HG03521 (cell line): ENCODE data around the gene CACNA1D.

Experiments used
- ATAC-seq: cut with Tn5 transposase; IDR thresholded peaks from one replicate; pipeline ENCODE4 v1.9.1; 2021; ENCODE audit warnings: mild to moderate bottlenecking, moderate library complexity; ENCODE audit not compliant: unreplicated experiment

CACNA1D gene

DNA sequence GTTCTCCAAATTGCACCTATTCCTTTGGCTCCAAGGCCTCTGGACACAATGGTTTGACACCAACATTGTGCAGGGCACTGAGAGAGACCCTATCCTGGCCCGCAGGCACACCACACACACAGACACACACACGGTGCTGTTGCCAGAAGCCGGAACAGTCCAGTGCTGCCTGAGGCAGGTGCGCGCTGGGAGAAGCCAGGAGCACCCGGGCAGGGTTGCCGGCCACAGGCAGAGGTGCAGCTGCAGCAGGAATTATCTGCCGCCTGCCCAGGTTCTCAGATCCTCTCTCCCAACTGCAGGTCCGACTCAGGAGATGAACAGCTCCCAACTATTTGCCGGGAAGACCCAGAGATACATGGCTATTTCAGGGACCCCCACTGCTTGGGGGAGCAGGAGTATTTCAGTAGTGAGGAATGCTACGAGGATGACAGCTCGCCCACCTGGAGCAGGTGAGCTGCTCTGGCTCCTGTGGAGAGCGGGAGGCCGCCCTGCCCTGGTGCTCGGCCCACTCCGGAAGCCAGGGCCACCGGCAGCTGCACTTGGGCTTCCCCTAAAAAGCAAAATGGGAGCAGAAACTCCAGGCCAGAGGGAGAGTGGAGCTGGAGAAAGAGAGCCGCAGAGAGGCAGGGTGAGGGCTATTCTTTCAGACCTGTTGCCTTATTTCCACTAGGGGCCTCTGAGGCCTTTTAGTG, 308.9 kb downstream of the CACNA1D start:
- no peak for ATAC-seq

DNA sequence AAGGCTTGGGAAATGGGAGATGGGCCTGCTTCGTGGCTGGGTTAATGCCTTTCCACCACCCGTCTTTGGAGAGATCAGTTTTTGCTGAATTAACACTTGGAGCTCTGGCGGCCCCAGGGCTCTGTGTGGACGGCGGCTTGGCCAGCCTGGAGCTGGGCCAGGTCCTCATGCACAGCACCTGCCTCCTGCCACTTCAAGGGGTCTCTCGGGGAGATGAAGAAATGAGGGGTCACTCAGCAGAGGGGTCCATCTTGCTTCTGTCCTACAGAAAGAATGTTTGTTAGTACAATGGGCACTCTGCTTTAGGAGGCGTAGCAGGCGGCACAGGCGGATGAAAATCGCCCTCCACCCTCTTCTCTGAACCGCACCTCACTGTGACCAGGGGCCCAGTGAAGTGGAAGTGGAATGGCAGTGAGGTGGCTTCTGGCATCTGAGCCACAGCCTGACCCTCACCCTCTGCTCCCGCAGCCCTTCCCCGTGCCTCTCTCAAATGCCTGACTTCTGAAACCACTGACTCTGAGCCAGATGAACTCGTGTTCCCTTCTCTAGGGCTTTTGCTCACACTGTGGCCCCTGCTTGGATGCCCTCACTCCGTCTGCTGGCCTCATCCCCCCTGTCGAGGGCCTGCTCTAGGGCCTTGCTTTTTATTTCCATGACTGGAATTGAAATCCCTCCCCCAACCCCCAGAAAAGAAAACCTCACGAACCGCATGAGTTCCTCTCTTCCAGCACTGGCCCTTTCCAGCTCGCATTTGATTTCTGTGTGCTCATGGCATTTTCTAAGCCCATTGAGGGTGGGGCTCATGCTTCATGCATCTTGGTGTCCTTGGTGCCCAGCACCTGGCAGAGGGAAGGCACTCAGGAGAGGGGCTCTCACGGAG, 309.6 kb downstream of the CACNA1D start:
- no peak for ATAC-seq

DNA sequence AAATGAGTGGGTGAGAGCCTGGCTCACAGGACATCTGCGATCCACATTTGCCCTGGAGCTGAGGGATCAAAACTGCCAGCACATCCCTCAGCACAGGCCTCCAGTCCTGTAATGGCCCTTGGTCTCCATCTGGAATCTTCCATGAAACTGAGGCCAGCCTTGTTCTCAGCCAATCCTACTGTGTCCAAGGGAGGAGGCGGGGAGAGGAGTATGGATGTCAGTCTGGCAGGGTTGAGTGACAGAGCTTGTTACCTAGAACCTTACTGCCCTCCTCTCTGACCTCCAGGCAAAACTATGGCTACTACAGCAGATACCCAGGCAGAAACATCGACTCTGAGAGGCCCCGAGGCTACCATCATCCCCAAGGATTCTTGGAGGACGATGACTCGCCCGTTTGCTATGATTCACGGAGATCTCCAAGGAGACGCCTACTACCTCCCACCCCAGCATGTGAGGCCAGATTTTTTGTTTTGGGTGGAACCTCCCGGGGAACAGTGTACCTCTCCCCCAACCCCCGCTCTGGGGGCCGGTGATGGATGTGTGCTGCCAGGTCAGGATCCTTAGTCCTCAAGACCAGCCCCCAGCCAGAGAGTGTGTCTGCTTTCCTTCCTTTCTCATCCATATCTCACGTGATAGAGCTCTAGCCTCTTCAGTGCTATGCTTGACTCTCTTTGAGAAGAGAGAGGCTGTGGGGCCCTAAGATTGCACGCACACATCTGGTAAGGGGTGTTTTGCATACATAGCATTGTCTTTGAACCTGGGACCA, 310.5 kb downstream of the CACNA1D start:
- ATAC-seq: no peak

DNA sequence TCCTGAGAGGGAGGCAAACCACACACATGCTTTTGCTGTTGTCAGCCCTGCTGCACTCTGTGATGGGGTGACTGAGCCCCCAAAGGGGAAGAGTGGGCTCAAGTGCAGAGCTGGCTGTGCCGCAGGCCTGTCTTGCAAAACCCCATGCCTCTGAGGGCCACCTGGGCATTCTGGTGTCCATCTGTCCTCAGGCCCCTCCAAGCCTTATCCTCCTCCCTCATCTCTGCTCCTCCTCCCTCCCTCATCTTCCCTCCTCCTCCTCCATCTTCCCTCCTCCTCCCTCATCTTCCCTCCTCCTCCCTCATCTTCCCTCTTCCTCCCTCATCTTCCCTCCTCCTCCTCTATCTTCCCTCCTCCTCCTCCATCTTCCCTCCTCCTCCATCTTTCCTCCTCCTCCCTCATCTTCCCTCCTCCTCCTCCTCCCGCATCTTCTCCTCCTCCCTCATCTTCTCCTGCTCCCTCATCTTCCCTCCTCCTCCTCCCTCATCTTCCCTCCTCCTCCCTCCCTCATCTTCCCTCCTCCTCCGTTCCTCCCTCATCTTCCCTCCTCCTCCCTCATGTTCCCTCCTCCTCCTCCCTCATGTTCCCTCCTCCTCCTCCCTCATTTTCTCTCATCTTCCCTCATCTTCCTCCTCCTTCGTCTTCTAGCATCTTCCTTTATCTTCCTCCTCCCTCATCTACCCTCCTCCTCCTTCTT, 311.2 kb downstream of the CACNA1D start:
- ATAC-seq: no peak

DNA sequence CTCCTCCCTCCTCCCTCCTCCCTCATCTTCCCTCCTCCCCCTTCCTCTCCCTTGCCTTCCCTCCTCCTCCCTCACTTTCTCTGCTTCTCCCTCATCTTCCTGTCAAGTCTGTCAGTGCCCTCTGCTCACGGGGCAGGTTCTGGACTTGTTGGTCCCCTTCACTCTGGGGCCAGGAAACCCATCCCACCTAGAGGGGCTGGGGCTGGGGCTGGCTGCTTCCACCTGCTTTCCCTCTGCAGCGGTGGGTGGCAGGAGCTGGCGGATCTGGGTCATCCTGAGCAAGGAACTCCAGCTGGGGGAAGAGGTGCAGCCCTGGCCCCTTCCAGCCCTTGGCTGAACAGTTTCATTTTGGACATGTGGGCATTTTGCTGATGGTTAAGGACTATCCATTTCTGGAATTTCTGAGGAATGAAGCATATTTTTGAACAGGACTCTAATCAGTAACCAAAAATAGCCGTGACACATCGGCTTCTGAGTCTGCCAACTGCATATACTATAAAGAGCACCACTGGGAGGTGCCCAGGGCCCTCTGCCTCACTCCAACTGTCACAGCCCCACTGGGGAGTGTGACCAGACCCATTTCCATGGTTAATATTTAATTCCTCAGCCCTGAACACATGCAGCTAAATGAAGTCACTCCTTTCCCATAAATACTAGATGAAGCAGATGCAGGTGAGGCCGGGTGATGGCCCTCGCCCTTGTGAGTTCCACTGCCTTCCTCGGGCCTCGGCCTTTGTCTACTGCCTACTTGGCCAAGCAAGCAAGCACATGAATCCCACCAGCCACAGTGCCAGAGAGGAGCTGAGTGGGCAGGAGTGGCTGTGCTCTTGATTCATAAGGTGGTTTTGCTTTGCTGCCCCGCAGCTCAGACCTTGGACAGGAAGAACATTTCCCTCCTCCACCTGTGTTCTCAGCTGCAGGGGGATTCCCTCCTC, 312.0 kb downstream of the CACNA1D start:
- no peak for ATAC-seq

DNA sequence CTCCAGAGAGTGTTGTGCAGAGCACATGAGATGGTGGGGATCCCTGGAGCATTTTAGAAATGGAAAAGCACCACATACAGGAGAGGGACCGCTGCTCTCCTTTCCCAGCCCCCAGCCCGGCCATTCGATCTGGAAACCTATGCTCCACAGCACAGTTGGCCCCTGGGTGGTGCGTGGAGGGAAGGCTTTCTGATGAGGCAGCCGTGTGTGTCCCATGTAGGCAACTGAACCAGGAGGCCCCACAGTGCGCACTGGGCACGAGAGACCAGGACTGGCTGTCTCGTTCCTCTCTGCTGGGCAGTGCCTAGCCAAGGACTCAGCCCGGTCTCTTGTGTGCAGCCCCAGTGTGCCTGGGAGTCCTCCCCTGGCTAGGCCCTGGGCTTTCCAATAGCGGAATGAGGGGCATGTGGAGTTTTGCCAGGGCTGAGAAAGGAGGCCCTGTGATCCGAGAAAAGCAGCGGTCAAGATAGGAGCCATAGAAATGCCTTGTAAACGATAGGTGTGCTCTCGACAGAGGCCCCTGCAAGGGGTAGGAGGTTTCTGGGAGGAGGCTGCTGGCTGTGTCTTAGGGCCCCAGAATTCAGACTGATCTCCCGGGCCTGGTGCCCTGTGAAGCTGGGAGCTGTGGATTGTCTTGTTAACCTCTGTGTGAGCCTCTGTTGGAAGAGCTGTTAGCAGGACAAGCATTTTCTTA, 312.9 kb downstream of the CACNA1D start:
- ATAC-seq: no peak

DNA sequence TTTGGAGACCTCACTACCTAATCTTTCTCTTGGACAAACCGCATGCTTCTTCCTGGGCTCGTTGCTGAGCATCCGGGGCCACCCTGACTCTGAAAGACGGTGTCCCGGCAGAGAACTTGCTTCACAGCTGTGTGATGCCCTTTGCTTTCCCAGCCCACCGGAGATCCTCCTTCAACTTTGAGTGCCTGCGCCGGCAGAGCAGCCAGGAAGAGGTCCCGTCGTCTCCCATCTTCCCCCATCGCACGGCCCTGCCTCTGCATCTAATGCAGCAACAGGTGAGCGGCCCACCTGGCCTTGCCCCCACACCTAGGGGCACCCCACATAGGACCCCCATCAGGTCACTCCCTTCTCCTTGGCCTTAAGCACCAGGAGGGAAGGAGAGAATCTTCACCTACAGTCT, 314.1 kb downstream of the CACNA1D start:
- ATAC-seq: no peak

DNA sequence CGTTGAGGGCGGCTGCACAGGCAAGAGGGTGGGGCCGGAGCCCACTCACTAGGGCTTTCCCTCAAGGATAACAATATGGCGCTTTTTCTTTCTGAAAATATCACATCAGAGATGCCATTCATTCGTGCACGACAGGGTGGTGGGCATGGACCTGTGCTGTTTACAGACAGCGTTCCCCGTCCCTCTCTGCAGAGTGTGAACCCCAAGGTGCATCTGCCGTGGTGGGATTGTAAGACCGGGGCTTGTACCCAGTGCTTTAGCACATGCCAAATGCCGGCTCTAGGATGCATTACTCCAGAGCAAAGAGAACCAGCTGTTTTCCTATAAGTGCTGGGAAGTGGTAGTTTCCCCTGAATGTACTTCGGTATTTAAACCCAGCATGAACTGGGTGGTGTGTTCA, 314.9 kb downstream of the CACNA1D start:
- ATAC-seq: no peak

DNA sequence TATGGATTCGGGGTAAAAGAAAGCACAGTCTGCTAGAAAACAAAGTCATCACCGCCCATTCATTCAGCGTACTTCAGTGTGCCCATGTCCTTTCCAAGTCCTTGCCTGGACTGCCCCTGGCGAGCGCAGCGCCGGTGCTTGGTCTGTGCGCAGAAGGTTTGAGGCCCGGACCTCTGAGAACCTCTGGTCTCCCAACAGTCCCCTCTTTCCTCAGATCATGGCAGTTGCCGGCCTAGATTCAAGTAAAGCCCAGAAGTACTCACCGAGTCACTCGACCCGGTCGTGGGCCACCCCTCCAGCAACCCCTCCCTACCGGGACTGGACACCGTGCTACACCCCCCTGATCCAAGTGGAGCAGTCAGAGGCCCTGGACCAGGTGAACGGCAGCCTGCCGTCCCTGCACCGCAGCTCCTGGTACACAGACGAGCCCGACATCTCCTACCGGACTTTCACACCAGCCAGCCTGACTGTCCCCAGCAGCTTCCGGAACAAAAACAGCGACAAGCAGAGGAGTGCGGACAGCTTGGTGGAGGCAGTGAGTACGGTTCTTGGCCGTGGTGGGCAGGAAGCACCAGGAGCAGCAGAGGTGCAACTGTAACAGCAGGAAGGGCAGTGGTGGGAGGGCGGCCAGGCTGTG, 315.5 kb downstream of the CACNA1D start:
- ATAC-seq: no peak

DNA sequence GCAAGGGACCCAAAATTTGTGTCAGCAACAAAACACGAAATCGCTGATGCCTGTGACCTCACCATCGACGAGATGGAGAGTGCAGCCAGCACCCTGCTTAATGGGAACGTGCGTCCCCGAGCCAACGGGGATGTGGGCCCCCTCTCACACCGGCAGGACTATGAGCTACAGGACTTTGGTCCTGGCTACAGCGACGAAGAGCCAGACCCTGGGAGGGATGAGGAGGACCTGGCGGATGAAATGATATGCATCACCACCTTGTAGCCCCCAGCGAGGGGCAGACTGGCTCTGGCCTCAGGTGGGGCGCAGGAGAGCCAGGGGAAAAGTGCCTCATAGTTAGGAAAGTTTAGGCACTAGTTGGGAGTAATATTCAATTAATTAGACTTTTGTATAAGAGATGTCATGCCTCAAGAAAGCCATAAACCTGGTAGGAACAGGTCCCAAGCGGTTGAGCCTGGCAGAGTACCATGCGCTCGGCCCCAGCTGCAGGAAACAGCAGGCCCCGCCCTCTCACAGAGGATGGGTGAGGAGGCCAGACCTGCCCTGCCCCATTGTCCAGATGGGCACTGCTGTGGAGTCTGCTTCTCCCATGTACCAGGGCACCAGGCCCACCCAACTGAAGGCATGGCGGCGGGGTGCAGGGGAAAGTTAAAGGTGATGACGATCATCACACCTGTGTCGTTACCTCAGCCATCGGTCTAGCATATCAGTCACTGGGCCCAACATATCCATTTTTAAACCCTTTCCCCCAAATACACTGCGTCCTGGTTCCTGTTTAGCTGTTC, 316.9 kb downstream of the CACNA1D start:
- no peak for ATAC-seq

DNA sequence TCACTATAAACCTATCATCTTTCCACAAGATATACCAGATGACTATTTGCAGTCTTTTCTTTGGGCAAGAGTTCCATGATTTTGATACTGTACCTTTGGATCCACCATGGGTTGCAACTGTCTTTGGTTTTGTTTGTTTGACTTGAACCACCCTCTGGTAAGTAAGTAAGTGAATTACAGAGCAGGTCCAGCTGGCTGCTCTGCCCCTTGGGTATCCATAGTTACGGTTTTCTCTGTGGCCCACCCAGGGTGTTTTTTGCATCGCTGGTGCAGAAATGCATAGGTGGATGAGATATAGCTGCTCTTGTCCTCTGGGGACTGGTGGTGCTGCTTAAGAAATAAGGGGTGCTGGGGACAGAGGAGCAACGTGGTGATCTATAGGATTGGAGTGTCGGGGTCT, 318.0 kb downstream of the CACNA1D start:
- no peak for ATAC-seq

DNA sequence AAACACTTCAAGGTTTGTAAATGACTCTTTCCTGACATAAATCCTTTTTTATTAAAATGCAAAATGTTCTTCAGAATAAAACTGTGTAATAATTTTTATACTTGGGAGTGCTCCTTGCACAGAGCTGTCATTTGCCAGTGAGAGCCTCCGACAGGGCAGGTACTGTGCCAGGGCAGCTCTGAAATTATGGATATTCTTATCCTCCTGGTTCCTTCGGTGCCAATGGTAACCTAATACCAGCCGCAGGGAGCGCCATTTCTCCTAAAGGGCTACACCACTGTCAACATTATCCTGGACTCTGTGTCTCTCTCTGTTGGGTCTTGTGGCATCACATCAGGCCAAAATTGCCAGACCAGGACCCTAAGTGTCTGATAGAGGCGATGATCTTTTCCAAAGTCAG, 318.8 kb downstream of the CACNA1D start:
- ATAC-seq: no peak

DNA sequence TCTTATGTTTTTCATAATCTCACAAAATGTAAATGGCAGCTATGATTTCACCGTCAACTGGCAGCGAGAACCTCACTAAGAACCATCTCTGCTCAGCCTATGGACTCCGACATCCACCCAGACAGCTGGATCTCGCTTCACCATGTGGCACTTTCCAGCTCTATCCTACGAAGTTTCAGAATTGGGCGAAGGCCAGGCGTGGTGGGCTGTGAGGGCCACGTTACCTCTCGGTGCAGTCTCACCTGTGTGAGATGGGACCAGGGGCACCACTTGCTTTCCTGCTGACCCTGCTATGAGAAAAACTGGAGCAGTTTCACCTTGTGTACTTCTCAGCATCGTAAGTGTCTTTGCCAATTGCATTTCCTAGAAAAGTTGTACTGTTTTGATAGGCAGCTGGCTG, 319.5 kb downstream of the CACNA1D start:
- no peak for ATAC-seq

DNA sequence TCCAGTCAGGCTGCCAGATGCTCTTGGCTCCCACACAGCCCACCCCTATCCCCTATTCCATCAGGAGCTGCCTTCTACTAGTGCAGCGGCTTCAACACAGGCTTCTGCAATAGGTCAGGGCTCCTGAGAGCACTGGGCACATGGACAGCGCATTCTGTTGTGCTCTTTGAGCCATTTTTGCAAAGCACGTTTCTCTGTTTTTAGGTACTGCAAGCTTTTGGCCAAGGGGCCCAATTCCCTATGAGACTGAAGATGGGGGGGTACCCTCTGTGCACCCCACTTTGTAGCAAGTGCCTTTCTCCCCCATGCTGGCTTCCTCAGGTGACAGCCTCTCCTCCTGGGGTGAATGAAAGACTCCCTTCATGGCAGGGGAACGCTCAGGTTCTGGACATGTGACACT, 320.7 kb downstream of the CACNA1D start:
- no peak for ATAC-seq

DNA sequence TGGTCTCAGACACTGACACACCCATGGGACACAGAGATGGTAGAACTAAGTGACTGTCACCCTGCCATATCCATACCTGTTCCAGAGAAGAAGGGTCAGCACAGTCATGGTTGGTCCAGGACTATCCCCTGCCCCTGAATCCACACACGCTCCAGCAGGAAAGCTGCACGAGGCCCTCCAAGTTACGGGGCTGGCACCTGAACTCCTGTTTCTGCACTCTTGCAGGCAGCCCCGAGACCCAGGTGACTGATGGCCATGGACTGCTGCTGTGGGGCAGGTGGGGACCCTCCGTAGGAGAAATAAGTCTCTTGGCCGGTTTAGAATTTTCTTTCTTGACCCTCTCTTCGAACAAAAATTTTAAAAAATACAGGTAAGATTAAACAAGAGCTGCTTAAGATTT, 321.2 kb downstream of the CACNA1D start:
- ATAC-seq: no peak

DNA sequence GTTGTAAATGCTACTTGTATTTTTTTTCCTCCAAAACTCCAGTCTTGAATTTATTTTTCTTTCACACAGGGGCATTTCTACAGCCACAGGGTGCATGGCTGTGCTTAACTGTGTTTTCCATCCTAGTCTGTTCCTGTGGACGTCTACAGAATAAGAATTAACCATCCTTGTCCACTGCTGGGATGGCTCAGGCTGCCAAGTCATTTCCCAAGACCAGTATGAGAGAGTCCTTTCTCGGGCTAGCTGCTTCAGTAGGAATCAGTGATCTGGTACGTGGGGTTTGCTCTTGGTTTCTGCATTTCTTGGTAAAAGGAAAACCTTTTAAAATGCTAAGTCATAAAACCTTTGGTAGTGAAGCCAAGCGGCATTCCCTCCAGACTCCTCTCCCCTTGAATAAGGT, 322.0 kb downstream of the CACNA1D start:
- no peak for ATAC-seq

DNA sequence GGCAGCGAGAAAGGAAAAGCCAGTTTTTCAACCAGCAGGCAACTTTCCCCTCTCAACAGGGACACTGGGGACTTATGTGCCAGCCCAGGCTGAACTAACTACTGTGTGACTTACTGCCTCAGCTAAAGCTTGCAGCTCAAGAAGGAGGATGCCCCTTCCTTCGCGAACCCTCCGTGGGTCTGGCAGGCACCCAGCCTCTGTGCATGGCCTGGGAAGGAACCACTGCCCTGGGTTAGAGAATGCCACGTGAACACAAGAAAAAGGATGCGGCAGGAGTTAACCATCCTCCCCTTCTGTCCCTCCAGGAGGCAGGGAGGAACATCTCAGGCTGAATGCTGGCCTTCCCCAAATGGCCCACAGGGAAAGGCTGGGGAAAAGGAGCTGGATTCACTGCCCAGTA, 322.8 kb downstream of the CACNA1D start:
- ATAC-seq: no peak

DNA sequence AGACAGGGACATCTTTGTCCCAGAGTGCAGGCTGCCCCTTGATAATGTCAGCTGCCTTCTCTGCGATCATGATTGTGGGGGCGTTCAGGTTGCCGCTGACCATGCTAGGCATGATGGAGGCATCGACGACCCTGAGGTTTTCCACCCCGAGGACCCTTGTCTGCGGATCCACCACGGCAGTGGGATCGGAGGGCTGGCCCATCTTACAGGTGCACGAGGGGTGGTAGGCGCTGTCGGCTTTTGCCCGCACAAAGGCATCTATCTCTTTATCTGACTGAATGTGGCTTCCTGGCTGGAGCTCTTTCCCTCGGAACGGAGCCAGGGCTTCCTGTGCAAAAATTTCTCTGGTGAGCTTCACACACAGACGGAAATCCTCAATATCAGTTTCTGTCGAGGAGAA, 323.4 kb downstream of the CACNA1D start:
- ATAC-seq: no peak
